RWPE1 (cell line): ENCODE data around the gene USP3.

Source experiments
- CTCF ChIA-PET: fragments of 350-600 bp; sonication (Branson Sonifier 250); formaldehyde crosslinking; extraction: SDS; loops from one replicate; lab custom pipeline; 2021; lab: Yijun Ruan, JAX
- POLR2A ChIA-PET: fragments of 400-600 bp; formaldehyde crosslinking; extraction: SDS; loops from one replicate; lab custom pipeline; 2020; ENCODE audit warnings: antibody characterized with exemption; ENCODE audit not compliant: low non-redundant PET; lab: Yijun Ruan, JAX
- DNase-seq: peaks from one replicate; pipeline ENCODE4 v3.0.0; 2012; ENCODE audit warnings: low spot score
- H3K27ac ChIP-seq: fragments of 450-650 bp; 2 replicates; pipeline ENCODE4 v1.5.1; 2017
- TF ChIP-seq, protein P1 (sequence below): fragments of 450-650 bp; conservative IDR thresholded peaks from 2 replicates; pipeline ENCODE4 v1.5.1; 2017; ENCODE audit warnings: low read depth, mild to moderate bottlenecking

USP3 gene

DNA sequence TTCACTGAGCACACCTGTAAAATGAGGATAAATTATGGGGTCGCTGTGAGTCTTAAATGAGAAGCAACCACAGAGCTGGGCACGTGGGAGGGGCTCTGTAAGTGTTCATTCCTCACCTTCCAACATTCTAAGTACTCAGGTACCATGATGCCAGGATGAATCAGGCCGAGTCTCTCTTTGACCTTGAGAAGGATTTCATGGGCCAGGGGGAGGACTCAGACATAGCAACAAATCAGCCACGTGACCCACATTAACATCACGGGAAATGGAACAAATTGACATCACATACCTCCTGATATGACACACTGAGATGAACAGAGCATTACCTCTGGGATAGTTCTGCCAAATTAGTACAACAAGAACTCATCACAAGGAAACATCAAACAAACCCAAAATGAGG is 35.2 kb upstream of the USP3 start:
- CTCF ChIA-PET = interaction anchor here (0.6 kb wide), 2 partner anchors 44 to 214 kb away, joined by 4 read pairs; no protein-coding TSS in a partner anchor
- TF ChIP-seq, protein P1, sequence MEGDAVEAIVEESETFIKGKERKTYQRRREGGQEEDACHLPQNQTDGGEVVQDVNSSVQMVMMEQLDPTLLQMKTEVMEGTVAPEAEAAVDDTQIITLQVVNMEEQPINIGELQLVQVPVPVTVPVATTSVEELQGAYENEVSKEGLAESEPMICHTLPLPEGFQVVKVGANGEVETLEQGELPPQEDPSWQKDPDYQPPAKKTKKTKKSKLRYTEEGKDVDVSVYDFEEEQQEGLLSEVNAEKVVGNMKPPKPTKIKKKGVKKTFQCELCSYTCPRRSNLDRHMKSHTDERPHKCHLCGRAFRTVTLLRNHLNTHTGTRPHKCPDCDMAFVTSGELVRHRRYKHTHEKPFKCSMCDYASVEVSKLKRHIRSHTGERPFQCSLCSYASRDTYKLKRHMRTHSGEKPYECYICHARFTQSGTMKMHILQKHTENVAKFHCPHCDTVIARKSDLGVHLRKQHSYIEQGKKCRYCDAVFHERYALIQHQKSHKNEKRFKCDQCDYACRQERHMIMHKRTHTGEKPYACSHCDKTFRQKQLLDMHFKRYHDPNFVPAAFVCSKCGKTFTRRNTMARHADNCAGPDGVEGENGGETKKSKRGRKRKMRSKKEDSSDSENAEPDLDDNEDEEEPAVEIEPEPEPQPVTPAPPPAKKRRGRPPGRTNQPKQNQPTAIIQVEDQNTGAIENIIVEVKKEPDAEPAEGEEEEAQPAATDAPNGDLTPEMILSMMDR = no peak
- POLR2A ChIA-PET = no interaction called here
- no peak for DNase-seq
- H3K27ac ChIP-seq = no peak overlapping the region

DNA sequence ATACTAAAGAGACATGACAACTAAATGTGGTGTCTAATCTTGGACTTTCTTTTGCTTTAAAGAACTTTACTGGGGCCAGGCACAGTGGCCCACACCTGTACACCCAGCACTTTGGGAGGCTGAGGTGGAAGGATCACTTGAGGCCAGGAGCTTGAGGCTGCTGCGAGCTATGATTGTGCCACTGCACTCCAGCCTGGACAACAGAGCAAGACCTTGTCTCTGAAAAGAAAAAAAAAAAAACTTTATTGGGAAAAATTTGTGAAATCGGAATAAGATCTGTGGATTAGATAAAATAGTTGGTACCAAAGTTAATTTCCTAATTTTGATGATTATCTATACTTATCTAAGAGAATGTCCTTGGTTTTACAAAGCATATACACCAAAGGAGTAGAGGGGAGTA is 34.4 kb upstream of the USP3 start:
- POLR2A ChIA-PET = no interaction called here
- CTCF ChIA-PET = interaction anchor here (0.7 kb wide), 1 partner anchor 10 kb away, joined by 3 read pairs; no protein-coding TSS in a partner anchor
- no peak overlapping the region for H3K27ac ChIP-seq
- TF ChIP-seq, protein P1 = no peak
- no peak for DNase-seq

DNA sequence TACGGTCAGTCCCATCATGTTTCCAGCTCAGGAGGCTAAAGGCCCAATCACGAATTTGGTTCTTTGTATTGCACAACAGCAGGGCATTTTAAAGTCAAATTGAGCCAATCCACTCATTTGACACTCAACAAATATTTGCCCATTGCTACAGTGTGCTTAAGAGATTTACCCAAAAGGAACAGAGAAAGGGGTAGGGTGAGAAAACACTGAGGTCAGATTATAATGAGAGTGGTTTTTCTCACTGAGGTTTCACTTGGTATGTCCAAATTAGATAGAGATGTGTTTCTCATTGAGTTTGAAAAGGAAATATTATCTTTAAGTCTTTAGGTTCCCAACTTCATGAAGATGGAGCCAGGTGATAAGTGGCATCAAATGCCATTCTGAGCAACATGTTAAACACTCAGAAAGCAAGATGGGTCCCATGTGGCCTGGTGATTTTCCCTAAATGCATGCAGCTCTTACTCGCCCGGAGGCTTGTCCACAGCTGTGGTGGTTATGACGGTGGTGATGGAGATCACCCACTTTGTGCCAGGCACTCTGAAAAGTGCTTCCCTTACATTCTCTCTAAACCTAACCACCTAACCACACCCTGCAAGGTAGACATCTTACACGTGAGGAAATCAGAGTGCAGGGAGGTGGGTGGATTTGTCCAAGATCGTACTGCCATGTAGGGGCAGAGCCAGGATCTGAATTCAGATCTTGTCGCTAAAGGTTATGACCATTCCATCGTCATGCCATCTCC is 31.2 kb upstream of the USP3 start:
- ChIA-PET CTCF (interaction anchor here (1.0 kb wide), 1 partner anchor 14 kb away, joined by 3 read pairs; no protein-coding TSS in a partner anchor), POLR2A (no interaction called here)
- no peak for DNase-seq
- TF ChIP-seq, protein P1 = no peak
- no peak overlapping the region for H3K27ac ChIP-seq

DNA sequence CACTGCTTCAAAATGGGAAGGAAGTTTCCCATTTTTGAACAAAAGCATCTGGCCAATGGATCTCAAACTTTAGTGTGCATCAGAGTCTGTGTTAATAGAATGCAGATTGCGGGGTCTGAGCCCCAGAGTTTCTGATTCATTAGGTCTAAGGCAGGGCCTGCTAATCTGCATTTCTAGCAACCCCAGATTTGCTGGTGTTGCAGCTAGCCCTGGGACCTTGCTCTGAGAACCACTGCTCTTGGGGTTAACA is 30.7 kb upstream of the USP3 start:
- TF ChIP-seq, protein P1 = no peak
- no peak overlapping the region for H3K27ac ChIP-seq
- POLR2A ChIA-PET = no interaction called here
- CTCF ChIA-PET = no interaction called here
- DNase-seq = no peak

DNA sequence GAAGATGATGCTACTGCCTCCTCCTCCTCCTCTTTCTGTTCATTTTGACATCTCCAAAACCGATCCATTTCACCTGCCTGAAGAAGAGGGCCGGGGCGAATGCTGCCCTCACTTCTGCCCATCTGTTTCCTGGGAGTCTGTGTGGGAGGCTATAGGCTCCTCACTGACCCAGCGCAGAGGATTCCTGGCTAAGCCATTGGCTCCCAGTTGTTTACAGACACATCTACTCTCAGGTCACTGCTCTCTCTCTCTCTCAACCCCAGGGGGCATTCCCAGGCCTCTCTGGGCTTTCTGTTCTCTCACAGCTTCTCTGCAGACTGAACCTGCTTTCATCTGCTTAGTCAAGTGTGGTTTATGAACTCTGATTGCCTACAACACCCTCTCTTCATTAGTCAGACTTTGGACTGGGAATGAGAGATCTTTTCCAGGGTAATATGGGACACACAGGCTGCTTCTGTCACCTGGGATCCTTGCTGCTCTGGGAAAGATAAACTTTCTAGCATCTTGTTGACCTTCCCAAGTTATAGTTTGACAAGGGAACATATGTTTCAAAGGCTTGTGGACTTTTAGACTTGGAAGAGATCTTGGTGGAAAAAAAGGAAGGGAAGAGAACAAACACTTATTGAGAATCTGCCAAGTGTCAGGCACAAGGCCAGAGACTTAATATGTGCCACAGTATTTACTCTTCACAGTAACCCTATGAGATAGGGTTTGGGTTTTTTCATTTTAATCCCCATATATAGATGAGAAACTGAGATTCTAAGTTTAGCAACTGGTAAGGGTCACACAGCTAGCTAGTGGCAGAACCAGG is 30.2 kb upstream of the USP3 start:
- POLR2A ChIA-PET = interaction anchor here (0.6 kb wide), 1 partner anchor 14 kb away, joined by 5 read pairs; no protein-coding TSS in a partner anchor
- CTCF ChIA-PET = interaction anchor here (2.4 kb wide), 1 partner anchor 7 kb away, joined by 14 read pairs; no protein-coding TSS in a partner anchor
- no peak overlapping the region for H3K27ac ChIP-seq
- TF ChIP-seq, protein P1 = no peak
- DNase-seq = no peak

DNA sequence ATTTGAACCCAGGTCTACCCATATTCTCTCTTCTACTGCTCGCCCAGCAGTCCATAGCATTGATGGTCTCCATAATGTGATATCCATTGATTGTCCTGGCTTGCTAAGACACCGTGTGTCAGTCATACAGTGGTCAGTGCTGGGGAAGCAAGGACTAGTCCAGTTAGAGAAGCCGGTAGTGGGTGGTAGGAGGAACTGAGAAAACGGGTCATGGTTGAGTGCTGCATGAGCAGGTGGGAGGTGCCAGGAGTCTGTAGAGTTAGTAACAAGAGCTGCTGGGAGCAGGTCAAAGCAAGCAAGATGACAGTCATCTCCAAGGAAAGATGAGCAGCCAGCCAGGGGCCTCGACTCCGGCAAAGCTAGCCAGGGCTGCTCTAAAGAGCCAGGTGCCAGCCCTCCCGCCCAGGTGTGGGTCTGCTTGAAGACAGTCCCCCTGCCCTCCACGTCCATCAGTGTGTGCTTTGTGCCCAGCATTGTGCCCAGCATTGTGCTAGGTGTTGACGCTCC is 29.5 kb upstream of the USP3 start:
- ChIA-PET CTCF (interaction anchor here (0.7 to 2.4 kb wide), 2 partner anchors 8 to 111 kb away, joined by 3 to 14 read pairs; no protein-coding TSS in a partner anchor), POLR2A (interaction anchor here (0.6 kb wide), 1 partner anchor 14 kb away, joined by 5 read pairs; no protein-coding TSS in a partner anchor)
- TF ChIP-seq, protein P1 = no peak
- DNase-seq = no peak
- H3K27ac ChIP-seq = no peak overlapping the region
